ENCODE data around the gene SLC6A12.

The SLC6A12 gene

DNA sequence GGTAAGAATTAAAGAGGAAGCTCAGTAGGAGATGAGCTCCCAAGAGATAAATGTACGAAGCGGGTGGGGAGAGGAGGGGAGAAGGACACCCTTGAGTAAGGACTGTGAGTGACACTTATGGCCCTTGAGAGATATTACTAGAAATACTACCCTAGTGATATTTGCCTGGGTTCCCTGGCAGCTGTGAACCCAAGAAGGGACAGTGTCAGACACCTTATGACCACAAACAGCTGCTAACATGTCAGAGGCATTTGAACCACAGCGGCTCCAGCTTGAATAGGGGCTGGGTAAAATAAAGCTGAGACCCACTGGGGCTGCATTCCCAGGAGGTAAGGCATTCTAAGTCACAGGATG lies 19.6 kb upstream of the SLC6A12 start:
- no peak for TF ChIP-seq ZNF565 (CRISPR knock-in tag; conservative IDR thresholded peaks at IDR 0.05; ENCODE audit: low read depth)
- TF ChIP-seq, protein P1, sequence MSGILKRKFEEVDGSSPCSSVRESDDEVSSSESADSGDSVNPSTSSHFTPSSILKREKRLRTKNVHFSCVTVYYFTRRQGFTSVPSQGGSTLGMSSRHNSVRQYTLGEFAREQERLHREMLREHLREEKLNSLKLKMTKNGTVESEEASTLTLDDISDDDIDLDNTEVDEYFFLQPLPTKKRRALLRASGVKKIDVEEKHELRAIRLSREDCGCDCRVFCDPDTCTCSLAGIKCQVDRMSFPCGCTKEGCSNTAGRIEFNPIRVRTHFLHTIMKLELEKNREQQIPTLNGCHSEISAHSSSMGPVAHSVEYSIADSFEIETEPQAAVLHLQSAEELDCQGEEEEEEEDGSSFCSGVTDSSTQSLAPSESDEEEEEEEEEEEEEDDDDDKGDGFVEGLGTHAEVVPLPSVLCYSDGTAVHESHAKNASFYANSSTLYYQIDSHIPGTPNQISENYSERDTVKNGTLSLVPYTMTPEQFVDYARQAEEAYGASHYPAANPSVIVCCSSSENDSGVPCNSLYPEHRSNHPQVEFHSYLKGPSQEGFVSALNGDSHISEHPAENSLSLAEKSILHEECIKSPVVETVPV (CRISPR knock-in tag; IDR thresholded peaks at IDR 0.05): no peak
- no peak for TF ChIP-seq GLIS3 (CRISPR knock-in tag; IDR thresholded peaks at IDR 0.05)
- no peak for TF ChIP-seq ZNF70 (CRISPR knock-in tag; IDR thresholded peaks at IDR 0.05)
- no peak for TF ChIP-seq TCF4 (CRISPR knock-in tag; IDR thresholded peaks at IDR 0.05; ENCODE audit: borderline replicate concordance)
- no peak for TF ChIP-seq RARB (CRISPR knock-in tag; IDR thresholded peaks at IDR 0.05)
- TF ChIP-seq, protein P2, sequence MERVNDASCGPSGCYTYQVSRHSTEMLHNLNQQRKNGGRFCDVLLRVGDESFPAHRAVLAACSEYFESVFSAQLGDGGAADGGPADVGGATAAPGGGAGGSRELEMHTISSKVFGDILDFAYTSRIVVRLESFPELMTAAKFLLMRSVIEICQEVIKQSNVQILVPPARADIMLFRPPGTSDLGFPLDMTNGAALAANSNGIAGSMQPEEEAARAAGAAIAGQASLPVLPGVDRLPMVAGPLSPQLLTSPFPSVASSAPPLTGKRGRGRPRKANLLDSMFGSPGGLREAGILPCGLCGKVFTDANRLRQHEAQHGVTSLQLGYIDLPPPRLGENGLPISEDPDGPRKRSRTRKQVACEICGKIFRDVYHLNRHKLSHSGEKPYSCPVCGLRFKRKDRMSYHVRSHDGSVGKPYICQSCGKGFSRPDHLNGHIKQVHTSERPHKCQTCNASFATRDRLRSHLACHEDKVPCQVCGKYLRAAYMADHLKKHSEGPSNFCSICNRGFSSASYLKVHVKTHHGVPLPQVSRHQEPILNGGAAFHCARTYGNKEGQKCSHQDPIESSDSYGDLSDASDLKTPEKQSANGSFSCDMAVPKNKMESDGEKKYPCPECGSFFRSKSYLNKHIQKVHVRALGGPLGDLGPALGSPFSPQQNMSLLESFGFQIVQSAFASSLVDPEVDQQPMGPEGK (CRISPR knock-in tag; IDR thresholded peaks at IDR 0.05; ENCODE audit: borderline replicate concordance): no peak
- no peak for TF ChIP-seq ARNTL (CRISPR knock-in tag; IDR thresholded peaks at IDR 0.05; ENCODE audit: borderline replicate concordance, low read depth)
- no peak for TF ChIP-seq TOX (CRISPR knock-in tag; IDR thresholded peaks at IDR 0.05; ENCODE audit: borderline replicate concordance)
- TF ChIP-seq ZFP3 (CRISPR knock-in tag; IDR thresholded peaks at IDR 0.05): no peak
- TF ChIP-seq ZC3H10 (CRISPR knock-in tag; IDR thresholded peaks at IDR 0.05): no peak
- TF ChIP-seq CSDC2 (CRISPR knock-in tag; IDR thresholded peaks at IDR 0.05): no peak
- TF ChIP-seq ZFP30 (CRISPR knock-in tag; IDR thresholded peaks at IDR 0.05): no peak
- TF ChIP-seq, protein P3, sequence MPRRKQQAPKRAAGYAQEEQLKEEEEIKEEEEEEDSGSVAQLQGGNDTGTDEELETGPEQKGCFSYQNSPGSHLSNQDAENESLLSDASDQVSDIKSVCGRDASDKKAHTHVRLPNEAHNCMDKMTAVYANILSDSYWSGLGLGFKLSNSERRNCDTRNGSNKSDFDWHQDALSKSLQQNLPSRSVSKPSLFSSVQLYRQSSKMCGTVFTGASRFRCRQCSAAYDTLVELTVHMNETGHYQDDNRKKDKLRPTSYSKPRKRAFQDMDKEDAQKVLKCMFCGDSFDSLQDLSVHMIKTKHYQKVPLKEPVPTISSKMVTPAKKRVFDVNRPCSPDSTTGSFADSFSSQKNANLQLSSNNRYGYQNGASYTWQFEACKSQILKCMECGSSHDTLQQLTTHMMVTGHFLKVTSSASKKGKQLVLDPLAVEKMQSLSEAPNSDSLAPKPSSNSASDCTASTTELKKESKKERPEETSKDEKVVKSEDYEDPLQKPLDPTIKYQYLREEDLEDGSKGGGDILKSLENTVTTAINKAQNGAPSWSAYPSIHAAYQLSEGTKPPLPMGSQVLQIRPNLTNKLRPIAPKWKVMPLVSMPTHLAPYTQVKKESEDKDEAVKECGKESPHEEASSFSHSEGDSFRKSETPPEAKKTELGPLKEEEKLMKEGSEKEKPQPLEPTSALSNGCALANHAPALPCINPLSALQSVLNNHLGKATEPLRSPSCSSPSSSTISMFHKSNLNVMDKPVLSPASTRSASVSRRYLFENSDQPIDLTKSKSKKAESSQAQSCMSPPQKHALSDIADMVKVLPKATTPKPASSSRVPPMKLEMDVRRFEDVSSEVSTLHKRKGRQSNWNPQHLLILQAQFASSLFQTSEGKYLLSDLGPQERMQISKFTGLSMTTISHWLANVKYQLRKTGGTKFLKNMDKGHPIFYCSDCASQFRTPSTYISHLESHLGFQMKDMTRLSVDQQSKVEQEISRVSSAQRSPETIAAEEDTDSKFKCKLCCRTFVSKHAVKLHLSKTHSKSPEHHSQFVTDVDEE (CRISPR knock-in tag; IDR thresholded peaks at IDR 0.05): no peak
- TF ChIP-seq, protein P4, sequence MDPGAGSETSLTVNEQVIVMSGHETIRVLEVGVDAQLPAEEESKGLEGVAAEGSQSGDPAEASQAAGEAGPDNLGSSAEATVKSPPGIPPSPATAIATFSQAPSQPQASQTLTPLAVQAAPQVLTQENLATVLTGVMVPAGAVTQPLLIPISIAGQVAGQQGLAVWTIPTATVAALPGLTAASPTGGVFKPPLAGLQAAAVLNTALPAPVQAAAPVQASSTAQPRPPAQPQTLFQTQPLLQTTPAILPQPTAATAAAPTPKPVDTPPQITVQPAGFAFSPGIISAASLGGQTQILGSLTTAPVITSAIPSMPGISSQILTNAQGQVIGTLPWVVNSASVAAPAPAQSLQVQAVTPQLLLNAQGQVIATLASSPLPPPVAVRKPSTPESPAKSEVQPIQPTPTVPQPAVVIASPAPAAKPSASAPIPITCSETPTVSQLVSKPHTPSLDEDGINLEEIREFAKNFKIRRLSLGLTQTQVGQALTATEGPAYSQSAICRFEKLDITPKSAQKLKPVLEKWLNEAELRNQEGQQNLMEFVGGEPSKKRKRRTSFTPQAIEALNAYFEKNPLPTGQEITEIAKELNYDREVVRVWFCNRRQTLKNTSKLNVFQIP (CRISPR knock-in tag; IDR thresholded peaks at IDR 0.05; ENCODE audit: borderline replicate concordance, low read depth): no peak
- TF ChIP-seq SNAI2 (CRISPR knock-in tag; IDR thresholded peaks at IDR 0.05): no peak
- no peak for ATAC-seq

DNA sequence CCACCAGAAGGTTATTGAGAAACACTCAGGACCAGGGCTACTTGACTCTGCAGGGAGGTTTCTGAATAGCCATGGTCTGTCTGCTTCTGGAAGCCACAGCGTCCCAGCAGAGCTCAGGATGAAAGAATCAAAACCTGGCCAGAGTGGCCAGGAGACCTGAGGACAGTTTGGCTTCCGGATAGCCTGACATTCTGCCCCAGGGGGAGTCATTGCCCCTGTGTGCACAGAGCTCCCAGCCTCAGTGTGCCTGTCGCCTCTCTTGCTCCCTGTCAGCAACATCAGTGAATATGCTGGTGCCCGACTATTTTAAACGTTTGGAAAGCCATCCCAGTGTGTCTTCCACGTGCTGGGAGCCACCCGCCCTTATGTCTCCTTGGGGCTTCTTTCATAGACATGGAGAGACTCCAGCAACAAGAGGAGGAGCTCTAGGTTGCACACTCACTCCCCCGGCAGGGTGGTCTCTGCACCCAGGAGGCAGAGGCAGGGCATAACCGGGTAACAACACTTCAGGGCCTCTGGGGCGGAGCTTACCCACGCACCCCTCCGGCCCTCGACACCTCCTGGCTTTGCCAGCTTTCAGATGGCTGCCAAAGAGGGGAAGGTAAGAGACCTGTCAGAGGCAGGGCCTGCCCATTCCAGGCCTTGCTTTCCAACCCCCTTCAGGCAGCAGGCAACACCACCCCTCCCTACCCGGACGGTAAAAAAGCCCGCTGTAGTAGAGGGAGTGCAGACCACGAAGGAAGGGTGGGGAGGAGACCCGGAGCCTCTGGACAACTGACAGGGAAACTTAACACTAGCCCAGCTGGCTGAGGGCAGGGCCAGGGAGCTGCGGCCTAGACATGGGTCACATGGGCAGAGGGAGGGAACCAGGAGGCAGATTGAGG lies 19.0 kb upstream of the SLC6A12 start:
- TF ChIP-seq TOX (CRISPR knock-in tag; IDR thresholded peaks at IDR 0.05; ENCODE audit: borderline replicate concordance) (no peak), ZNF565 (CRISPR knock-in tag; conservative IDR thresholded peaks at IDR 0.05; ENCODE audit: low read depth) (no peak), SNAI2 (CRISPR knock-in tag; IDR thresholded peaks at IDR 0.05) (no peak), RARB (CRISPR knock-in tag; IDR thresholded peaks at IDR 0.05) (no peak), GLIS3 (CRISPR knock-in tag; IDR thresholded peaks at IDR 0.05) (no peak), ZFP30 (CRISPR knock-in tag; IDR thresholded peaks at IDR 0.05) (no peak), ISL1 (CRISPR knock-in tag; IDR thresholded peaks at IDR 0.05) (no peak)
- TF ChIP-seq, protein P1 (CRISPR knock-in tag; IDR thresholded peaks at IDR 0.05): no peak
- TF ChIP-seq, protein P3 (CRISPR knock-in tag; IDR thresholded peaks at IDR 0.05): no peak
- TF ChIP-seq, protein P4 (CRISPR knock-in tag; IDR thresholded peaks at IDR 0.05; ENCODE audit: borderline replicate concordance, low read depth): no peak
- no peak for ATAC-seq
